NCI-H1105 treated with DMSO at 0.1 percent for 48 hours (cell line): ENCODE data around the gene TRAM2.
"Not testable (repeated sequence)": the region's sequence is repeated elsewhere in the genome, so short reads cannot be mapped to it uniquely, and the experiment has no call there.

Experiments
- DNase-seq: peaks from one replicate; lab custom pipeline; 2025; lab: John Stamatoyannopoulos, UW

Gene TRAM2

GRCh38 chr6:52491203-52492069 lies 85.4 kb downstream of the TRAM2 start:
- DNase-seq: no peak

GRCh38 chr6:52489881-52490280 lies 87.0 kb downstream of the TRAM2 start:
- no peak for DNase-seq

- no peak for DNase-seq
Measured at GRCh38 chr6:52483671-52484003, 93.2 kb downstream of the TRAM2 start.

DNA sequence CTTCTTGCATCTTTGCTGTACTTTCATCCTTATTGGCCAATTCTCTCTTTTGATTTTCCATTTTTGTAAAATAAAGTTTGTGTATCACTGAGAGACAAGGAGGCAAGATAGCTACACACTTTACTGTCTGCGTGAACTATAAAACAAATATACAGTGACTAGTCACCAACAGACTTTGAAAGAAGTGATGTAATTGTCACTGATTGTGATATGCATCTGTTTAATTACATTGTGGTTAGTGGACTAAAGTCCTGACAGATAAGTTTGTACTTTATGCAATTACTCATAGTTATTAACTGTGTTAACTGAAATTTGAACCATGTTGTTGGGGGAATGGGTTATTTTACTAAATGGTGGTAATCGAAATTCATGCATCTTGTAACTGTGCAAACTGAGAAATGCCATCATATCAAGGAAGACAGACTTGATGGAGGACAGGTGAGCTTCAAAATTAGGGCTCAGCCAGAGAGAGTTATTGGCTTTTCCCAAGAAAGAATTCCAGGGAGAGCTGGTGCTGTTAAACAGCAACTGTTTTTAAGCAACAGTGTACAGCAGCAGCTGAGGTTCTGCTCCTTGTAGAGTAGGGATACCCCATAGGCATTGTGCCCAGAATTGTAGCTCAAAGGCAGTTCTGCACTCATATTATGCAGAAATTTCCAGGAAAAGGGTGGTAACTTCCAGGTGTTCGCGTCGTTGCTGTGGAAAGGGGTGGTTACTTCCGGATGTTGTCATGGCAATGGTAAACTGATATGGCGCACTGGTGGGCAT lies 93.8 kb downstream of the TRAM2 start:
- DNase-seq: no peak

- no peak for DNase-seq
Measured at GRCh38 chr6:52475307-52475706, 101.6 kb downstream of the TRAM2 start.

- no peak for DNase-seq
Measured at GRCh38 chr6:52474173-52474572, 102.7 kb downstream of the TRAM2 start.

DNA sequence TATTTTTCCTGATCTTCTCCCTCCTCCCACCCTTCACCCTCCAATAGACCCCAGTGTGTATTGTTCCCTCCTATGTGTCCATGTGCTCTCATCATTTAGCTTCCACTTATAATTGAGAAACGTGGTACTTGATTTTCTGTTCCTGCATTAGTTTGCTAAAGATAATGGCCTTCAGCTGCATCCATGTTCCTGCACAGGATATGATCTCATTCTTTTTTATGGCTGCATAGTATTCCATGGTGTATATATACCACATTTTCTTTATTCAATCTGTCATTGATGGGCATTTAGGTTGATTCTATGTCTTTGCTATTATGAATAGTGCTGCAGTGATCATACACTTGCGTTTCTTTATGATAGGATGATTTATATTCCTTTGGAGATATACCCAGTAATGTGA lies 115.7 kb downstream of the TRAM2 start:
- DNase-seq: not testable (repeated sequence)

DNA sequence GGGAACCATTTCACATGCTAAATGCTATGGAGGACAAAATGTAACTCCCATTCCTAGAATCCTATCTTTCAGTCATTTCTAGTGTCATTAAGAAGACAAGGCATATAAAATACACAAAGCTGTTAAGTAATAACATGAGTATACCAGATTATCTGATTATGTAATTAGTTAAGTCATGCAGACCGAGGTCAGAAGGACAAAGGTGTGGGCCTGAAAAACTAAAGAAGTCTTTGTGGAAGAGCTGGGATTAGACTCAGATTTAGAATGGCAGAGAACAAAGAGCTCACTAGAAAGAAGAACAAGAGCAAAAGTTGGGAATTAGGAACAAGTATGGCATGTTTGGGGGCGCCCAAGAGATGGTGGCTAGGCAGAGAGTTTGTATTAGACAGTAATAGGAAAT lies 119.8 kb downstream of the TRAM2 start:
- DNase-seq: no peak

DNA sequence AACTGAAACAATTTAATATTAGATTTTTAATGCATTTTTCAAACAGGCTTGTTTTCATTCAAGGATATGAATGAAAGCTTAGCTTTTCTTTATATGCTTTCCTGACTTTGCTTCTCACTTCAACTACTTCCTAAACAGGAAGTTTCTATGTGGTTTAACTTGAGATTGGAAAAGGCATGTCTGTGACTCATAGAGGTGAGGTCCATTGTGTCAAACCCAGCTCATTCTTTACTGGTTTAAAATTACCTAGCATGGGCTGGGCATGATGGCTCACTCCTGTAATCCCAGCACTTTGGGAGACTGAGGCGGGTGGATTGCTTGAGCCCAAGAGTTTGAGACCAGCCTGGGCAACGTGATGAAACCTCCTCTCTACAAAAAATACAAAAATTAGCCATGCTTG lies 122.3 kb downstream of the TRAM2 start:
- no peak for DNase-seq
